ENCODE data around the gene DMAC2.

DNA sequence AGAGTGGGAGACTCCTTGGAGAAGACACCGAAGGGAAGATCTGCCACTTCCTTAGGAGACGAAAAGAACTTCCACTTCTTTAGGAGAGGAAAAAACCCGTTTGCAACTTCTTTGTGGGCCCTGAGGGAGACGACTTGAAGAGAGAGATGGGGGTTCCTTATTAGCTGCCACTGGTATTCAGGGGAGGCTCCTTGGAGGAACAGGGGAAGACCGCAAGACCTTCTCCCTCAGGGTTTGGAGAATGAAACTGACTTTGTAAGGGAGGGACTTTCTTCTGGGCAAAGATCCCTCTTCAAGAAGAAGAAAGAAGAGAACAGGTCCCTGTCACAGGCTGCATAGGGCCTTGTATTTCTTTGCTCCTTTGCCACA, 41.7 kb downstream of the DMAC2 start:
- TF ChIP-seq, protein P1, sequence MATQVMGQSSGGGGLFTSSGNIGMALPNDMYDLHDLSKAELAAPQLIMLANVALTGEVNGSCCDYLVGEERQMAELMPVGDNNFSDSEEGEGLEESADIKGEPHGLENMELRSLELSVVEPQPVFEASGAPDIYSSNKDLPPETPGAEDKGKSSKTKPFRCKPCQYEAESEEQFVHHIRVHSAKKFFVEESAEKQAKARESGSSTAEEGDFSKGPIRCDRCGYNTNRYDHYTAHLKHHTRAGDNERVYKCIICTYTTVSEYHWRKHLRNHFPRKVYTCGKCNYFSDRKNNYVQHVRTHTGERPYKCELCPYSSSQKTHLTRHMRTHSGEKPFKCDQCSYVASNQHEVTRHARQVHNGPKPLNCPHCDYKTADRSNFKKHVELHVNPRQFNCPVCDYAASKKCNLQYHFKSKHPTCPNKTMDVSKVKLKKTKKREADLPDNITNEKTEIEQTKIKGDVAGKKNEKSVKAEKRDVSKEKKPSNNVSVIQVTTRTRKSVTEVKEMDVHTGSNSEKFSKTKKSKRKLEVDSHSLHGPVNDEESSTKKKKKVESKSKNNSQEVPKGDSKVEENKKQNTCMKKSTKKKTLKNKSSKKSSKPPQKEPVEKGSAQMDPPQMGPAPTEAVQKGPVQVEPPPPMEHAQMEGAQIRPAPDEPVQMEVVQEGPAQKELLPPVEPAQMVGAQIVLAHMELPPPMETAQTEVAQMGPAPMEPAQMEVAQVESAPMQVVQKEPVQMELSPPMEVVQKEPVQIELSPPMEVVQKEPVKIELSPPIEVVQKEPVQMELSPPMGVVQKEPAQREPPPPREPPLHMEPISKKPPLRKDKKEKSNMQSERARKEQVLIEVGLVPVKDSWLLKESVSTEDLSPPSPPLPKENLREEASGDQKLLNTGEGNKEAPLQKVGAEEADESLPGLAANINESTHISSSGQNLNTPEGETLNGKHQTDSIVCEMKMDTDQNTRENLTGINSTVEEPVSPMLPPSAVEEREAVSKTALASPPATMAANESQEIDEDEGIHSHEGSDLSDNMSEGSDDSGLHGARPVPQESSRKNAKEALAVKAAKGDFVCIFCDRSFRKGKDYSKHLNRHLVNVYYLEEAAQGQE (IDR thresholded peaks at IDR 0.05; ENCODE audit: borderline replicate concordance in 1 of 2, low read depth in 1 of 2, low read length in 2 of 2): no peak
- TF ChIP-seq MAZ (IDR thresholded peaks at IDR 0.05; ENCODE audit: borderline replicate concordance, low read depth, low read length): no peak
- TF ChIP-seq MAZ (CRISPR knock-in tag; IDR thresholded peaks at IDR 0.05; ENCODE audit: low read depth): no peak
- TF ChIP-seq EHMT2 (IDR thresholded peaks at IDR 0.05; ENCODE audit: borderline replicate concordance, low read depth, low read length): no peak
- TF ChIP-seq, protein P2, sequence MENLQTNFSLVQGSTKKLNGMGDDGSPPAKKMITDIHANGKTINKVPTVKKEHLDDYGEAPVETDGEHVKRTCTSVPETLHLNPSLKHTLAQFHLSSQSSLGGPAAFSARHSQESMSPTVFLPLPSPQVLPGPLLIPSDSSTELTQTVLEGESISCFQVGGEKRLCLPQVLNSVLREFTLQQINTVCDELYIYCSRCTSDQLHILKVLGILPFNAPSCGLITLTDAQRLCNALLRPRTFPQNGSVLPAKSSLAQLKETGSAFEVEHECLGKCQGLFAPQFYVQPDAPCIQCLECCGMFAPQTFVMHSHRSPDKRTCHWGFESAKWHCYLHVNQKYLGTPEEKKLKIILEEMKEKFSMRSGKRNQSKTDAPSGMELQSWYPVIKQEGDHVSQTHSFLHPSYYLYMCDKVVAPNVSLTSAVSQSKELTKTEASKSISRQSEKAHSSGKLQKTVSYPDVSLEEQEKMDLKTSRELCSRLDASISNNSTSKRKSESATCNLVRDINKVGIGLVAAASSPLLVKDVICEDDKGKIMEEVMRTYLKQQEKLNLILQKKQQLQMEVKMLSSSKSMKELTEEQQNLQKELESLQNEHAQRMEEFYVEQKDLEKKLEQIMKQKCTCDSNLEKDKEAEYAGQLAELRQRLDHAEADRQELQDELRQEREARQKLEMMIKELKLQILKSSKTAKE (CRISPR knock-in tag; IDR thresholded peaks at IDR 0.05; ENCODE audit: borderline replicate concordance): no peak

Data from HepG2 (cell line).